ENCODE data around the gene POLR2B.
"Not testable (repeated sequence)": the region's sequence is repeated elsewhere in the genome, so short reads cannot be mapped to it uniquely, and the experiment has no call there.

Gene POLR2B

DNA sequence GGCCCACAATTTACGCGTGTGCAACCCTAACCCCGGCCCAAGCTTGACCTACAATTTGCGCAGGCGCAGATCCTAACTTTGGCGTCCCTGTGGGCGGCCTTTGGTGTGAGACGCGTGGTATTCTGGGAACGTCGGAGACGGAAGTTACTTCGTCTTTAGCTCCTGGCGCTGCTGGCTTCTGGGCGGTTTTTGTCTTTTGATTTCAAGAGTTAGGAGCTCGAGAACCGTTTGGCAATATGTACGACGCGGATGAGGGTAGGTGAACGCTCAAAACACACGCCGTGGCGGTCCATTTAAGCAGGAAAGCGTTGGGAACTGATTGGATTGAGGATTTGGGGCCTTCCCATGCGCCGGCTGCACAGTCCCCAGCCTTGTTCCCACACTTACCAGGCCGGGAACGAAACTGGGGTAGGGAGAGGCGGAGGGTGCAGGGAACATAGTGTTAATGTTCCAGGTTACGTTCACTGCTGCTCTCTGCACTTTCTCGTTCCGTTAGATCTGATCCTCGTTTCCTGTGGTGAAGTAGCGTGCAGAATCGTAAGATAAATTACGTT is at the start of gene POLR2B:
POLR2B (plus strand) TSS at position 147 of the 554 bp plus-strand sequence; CDS start at position 237, 90 bp downstream.
- DNase-seq = peak; percentile 98

DNA sequence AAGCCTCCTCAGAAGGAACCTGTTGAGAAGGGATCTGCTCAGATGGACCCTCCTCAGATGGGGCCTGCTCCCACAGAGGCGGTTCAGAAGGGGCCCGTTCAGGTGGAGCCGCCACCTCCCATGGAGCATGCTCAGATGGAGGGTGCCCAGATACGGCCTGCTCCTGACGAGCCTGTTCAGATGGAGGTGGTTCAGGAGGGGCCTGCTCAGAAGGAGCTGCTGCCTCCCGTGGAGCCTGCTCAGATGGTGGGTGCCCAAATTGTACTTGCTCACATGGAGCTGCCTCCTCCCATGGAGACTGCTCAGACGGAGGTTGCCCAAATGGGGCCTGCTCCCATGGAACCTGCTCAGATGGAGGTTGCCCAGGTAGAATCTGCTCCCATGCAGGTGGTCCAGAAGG is 48.1 kb upstream of the POLR2B start:
- no peak for DNase-seq

DNA sequence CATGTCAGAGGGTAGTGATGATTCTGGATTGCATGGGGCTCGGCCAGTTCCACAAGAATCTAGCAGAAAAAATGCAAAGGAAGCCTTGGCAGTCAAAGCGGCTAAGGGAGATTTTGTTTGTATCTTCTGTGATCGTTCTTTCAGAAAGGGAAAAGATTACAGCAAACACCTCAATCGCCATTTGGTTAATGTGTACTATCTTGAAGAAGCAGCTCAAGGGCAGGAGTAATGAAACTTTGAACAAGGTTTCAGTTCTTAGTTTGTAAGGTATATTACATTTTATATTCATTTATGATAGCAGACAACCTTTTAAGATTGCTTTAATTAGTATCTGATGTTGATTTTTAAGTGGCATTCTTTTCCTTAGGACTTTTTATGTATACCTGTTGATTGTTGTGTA is 46.8 kb upstream of the POLR2B start:
- DNase-seq = no peak

DNA sequence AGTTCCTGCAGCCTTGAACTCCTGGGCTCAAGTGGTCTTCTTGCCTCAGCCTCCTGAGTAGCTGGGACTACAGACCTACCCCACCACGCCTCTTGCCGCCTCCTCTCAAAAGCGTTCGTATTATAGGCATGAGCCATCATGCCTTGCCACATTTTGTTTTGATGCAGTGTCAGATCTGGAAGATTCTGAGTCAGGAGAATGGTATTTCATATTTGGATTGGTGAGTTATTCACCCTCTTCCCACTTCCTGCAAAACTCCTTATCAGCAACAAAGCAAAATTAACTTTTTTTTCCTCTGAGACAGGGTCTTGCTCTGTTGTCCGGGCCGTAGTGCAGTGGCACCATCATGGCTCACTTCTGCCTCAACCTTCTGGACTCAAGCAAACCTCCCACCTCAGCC is 41.4 kb upstream of the POLR2B start:
- DNase-seq = no peak

DNA sequence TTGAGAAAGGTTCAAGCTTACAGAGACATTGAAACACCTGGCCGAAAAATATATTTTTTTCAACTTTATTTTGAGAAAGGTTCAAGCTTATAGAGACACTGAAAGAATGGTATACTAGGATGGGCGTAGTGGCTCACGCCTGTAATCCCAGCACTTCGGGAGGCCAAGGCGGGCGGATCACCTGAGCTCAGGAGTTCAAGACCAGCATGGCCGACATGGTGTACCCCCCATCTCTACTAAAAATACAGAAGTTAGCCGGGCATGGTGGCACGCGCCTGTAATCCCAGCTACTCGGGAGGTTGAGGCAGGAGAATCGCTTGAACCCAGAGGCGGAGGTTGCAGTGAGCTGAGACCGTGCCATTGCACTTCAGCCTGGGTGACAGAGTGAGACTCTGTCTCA is 38.9 kb upstream of the POLR2B start:
- not testable (repeated sequence) for DNase-seq

DNA sequence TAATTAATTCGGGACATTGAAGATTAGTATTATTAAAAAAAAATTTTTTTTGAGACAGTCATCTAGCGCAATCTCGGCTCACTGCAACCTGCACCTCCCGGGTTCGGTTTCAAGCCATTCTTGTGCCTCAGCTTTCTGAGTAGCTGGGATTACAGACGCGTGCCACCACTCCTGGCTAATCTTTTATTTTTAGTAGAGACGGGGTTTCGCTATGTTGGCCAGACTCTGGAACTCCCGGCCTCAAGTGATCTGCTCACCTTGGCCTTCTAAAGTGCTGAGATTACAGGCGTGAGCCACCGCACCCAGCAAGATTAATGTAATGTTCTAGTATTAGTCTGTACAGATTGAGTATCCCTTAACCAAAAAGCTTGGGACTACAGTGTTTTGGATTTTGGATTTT is 38.3 kb upstream of the POLR2B start:
- DNase-seq = no peak

DNA sequence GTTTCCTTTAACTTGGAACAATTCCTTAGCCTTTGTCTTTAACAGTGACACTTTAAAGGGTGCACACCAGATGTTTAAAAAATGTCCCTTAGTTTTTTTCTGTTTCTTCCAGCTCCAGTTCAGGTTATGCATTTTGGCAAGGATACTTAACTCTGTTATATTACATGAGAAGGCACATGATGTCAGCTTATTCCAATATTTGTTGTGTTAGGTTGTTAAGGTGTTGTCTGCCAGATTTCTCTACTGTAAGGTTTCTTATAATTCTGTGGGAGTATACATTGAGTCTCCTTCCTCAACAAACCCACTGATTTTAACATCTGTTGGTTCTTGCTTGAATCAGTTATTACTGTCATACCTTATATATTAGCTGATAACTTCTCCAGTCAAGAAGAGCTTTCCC is 37.7 kb upstream of the POLR2B start:
- no peak for DNase-seq

DNA sequence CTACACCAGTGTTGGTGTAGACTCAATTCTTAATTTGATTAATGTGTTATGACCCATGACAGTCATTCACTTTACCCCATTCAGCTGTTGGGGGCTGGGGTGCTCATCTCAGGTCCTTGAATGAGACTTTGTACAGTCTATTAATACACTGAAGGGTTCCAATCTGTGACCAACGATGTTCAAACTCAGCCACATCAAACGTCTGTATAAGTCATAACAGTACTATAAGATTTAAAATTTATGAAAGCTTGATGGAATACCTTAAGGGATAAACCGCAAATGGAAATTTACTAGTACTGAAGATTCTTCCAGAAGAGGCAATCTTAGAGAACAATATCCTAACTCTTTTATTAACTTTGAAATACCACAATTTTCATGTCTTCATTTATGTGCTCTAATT is 37.3 kb upstream of the POLR2B start:
- no peak for DNase-seq

DNA sequence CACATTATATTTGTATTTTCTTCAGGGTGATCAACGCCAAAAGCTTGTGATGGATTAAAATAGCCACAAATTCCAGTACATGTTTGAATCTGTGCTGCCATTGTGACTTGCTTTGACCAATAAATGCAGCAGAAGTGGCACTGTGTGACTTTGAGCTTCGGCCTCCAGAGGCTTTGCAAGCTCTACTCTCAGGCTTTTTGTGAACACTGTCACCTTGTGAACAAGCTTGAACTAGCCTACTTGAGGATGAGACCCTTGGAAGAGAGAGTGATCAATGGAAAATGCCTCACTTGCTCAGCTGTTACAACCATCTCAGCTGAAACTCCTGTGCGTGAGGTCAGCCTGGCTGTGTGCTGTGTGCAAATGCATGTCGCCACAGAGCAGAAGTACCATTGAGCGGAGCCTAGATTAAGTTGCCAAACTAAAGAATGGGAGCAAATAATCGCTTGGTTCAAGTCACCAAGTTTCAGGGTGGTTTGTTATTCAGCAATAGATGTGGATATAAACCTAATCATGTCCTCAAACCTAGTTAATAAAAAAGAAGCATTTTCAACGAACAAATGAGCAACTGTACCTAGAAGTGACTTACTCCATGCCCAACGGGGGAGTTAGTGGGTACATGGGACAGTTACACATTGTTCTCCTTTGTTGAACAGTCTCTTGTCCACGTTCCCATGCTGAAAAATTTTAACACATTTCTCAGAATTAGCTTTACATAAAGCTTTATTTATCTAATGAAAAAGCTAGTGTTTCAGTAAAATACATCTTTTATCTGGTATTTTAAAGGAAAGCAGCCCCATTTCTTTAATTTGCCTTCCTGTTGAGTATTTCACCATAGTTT is 24.8 kb upstream of the POLR2B start:
- no peak for DNase-seq

DNA sequence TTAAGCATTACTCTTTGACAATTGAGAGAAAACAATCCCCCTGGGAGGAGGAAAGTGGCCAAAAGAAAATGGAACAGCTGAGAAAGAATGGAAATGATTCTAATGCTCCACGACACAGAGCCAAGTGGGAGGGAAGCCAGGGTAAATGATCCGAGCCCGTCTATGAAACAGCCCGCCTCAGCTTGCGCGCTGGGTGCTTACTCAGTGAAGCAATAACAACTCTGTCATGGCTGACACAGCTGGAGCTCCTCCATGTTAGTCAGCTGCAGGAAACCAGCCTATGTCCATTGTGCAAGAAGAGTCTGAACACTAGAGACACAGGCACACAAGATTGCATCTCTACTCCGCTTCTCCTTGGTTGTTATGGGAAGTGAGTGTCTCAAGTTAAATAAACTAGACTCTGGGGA is 20.6 kb upstream of the POLR2B start:
- peak; percentile 64 for DNase-seq

DNA sequence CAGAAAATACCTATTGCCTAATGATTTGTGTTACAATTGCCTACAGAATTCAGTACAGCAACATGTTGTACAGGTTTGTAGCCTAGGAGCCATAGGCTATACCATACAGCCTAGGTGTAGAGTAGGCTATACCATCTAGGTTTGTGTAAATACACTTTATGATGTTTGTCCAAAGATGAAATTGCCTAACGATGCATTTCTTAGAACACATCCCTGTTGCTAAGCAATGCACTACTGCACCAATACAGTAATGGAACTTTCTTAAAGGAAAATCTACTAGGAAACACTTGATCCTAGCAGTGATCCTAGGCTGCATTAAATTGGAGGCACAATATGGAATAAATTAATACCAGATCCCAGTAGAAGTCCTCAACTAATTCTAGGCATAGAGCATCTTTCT is 19.6 kb upstream of the POLR2B start:
- no peak for DNase-seq

DNA sequence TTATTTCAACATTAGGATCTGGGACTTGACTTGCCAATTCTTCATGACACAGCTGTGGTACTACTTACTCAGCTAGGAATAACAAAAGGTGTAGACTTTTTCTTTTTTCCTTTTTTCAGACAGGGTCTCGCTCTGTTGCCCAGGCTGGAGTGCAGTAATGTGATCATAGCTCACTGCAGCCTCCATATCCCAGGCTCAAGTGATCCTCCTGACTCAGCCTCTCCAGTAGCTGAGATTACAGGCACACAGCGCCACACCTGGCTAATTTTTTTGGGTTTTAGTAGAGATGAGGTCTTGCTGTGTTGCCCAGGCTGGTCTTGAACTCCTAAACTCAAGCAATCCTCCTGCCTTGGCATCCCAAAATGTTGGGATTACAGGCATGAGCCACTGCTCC is 17.6 kb upstream of the POLR2B start:
- no peak for DNase-seq

DNA sequence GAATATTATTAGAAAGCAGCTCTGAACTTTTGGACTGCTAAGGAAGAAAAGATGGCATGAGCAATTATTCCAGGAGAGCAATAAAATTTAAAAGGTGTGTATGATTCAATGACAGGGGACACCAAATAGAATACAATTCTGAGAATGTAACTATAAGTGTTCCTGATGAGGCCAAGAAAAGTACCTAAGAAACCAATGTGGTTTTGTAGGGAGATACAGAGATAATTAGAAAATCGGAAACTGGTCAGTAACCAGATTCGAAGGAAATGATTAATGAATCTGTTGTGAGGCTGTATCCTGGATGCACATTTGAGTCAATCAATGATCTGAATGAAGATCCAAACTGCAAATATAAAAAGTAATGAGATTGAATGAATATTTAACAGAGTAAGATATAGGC is 7.3 kb upstream of the POLR2B start:
- DNase-seq = no peak

DNA sequence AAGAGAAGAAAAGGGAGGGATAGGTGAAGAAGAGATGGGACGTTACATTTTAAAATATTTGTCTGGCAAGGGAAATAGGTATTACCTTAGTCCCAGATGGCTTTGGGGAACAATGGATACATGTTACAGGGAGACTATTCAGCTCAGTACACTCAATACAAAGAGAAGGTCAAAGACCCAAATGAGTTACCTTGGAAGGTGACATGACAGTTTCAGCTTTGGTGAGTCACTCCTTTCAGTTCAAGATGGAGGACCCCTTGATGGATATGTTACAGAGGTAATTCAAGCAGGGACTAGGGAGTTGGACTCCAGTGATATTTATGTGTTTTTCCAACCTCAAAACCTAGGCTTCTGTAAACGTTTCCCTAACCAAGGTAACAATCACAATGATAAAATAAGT is 6.3 kb upstream of the POLR2B start:
- DNase-seq = no peak

DNA sequence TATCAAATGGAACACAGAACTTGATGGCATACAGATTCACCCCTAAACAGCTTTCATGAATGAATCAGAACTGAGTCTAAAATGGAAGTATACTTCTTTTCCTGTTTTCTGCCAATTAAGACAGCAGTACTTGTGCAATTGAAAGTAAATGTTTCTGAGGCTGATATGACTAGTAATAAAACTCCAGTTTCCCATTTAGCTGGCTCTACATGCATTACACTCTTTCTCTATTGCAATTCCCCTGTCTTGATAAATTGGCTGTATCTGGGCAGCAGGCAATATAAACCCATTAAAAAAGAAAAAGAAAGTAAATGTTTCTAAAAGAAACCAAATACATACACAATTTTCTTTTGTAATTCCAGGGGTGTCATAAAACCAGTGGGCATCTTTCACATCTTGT is 5.9 kb upstream of the POLR2B start:
- no peak for DNase-seq

DNA sequence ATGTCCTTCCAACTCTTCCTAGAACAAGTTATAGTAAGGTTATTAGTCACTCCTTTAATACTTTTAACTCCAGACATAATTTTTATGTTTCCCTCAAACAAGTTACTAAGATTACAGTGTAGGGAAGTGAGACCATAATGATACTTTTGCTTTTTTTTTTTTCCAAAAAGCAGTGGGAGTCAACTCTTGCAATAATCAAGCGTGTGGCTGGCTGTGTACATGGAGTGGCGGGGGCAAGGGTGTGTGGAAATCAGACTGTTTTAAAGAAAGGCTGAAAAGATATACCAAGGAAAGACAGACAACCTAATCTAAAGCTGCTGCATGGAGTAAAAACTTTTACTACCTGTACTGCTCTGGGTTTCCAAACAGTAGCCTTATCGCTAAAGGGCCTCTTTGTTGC is 5.4 kb upstream of the POLR2B start:
- no peak for DNase-seq

DNA sequence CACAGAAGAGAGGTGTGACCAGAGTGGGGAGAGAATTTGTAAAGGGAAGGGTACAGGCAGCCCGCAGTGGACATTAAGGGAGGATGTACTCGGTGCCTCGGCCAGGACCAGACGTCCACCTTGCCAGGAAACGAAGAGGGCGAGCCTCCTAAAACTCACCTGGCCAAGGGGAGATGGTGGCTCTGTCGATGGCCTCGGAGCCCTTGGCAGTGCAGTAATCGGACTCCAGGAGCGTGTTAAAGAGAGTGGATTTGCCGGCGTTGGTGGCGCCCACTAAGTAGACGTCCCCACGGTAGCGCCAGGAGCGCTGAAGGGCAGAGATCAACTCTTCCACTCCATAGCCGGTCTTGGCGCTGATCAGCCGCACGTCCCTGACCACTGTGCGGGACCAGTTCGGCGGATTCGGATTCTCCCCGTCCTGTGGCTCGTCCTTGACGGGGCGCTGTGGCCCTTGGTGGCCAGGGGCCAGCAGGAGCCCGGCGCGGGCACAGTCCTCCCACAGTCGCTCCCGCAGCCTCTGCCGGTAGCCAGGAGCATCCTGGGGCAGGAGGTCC is 2.3 kb upstream of the POLR2B start:
- peak; percentile 39 for DNase-seq

DNA sequence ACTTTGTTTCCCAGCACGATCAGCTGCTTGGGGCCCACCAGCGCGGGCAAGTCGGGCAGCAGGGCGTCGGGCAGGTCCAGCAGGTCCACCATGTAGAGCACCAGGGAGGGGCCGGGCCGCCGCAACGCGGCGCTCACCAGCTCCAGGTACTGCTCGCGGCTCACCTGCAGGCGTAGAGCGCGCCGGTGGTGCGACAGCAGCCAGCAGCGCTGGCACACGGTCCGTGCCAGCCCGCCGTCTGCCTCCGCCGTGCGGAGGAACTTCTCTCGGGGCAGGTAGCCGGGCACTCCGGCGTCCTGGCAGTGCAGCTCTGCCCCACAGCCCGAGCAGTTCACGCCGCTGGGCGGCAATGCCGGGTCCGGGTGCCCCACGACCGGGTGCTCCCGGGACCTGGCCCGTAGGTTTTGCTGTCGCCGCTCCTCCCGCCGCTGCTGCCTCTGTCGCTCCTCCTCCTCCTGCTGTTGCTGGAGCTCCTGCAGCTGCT is 1.8 kb upstream of the POLR2B start:
- DNase-seq = peak; percentile 62

DNA sequence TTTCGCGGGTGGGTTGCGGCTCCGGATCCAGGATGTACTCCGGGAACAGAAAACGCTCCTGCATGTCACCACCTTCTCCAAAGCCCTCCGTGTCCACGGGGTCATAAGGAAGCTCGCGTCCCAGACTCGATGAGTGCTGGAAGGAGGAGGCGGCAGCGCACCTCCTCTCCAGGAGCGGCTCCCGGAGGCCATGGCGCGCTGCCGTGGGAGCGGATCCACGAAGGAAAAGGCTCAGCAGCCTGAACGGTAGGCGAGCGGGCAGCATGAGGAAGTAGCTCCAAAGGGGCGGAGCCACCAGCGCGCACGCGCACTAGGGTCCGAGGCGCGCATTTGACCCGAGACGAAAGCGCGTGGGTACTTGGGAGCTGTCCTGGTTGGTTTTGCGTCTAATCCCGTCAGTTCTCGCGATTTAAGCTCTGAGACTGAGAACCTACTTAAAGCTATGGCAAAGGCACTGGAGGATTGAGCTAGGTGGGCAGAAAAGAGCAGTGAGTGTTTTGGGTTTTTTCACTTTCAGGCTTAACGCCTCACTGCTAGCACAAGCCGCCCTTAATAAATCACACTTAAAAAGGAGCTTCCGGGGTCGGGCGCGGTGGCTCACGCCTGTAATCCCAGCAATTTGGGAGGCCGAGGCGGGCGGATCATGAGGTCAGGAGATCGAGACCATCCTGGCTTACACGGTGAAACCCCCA is 1.2 kb upstream of the POLR2B start, which contains the start of gene NOA1:
NOA1 (minus strand) TSS at position 286 of the 692 bp plus-strand sequence; CDS start at position 265, 21 bp downstream.
- DNase-seq = peak; percentile 99

DNA sequence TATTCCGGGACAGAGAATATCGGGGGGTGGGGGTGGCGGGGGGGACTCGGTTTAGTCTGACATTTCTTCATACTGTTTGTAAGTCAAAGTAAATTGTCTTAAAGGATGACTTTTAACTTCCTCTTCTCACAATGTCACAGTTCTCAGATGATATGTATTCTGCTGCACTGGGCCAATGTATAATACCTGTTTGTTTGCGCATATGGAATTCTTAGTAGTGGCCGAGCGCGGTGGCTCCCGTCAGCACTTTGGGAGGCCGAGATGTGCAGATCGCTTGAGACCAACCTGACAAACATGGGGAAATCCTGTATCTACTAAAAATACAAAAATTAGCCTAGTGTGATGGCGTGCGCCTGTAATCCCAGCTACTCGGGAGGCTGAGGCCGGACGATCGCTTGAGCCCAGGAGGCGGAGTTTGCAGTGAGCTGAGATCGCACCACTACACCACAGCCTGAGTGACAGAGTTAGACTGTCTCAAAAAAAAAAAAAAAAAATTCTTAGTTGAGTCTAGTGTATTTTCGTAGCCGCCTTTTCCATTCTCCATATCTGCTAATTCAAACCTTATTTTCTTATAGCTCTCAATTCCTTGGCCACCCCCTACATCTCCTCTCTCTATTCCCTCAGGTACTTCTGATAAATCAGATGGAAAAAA is 851 bp downstream of the POLR2B start:
- DNase-seq = peak; percentile 18

DNA sequence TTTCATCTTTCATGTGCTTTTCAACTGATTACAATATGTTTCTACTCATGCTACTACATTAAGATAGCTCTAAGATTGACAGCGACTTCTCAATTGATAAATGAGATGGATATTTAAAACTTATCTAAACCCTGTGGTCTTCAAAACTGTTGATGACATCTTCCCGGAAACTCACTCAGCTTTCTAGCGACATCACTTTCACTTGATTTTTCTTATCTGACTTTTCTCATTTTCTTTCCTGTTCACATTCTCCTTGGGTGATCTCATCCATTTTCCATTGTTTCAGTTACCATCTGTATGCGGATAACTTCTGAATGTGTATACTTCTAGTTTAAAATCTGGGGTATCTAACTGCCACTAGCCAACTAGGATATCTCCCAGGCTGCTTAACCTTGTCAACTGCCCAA is 3.1 kb downstream of the POLR2B start:
- no peak for DNase-seq

DNA sequence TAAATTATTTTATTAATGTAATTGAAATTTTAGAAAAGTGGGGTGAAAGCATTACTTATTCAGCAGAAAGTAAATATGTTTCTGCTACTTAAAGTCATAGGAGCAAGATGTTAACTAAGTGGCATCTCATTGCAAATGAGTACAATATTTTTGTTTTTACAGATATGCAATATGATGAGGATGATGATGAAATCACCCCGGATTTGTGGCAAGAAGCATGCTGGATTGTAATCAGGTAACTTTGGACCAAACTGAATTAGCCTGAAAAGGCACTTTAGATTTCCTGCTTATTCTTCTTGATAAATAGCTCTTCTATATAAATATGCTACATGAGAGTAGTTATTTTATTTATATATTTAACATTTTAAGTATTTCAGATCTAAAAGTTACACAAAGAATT is 7.5 kb downstream of the POLR2B start:
- DNase-seq = no peak

DNA sequence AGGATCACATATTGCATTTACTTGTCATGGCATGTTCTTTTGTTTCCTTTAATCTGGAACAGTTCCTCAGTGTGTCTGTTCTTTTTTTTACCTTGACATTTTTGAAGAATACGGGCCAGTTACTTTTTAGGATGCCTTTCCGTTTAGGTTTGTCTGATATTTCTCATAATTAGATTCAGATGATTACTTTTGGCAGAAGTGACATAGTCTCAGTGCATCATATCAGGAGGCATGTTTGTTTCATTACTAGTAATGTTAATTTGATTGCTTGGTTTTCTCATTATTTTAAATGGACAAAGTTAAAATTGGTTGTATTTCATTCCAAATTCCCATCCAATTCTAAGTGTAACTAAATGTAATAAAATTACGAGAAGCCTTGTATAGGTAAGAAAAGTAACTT is 8.3 kb downstream of the POLR2B start:
- DNase-seq = no peak

All from NCI-H146 (cell line).